H1 (cell line): ENCODE data around the gene RAPH1. TPM values are rescaled to one million over a fixed set of nuclear protein-coding genes. Genes with fewer than 3 reads are reported as not detected.
"Not testable (repeated sequence)": the region's sequence is repeated elsewhere in the genome, so short reads cannot be mapped to it uniquely, and the experiment has no call there.

Experiments
- CTCF ChIA-PET: fragments of 300-600 bp; sonication (Branson Sonifier 250); formaldehyde crosslinking; loops from one replicate; lab custom pipeline; 2021; ENCODE audit not compliant: partially characterized antibody; lab: Charles Lee
- POLR2A ChIA-PET: fragments of 300-600 bp; sonication (Branson Sonifier 250); formaldehyde crosslinking; loops from one replicate; lab custom pipeline; 2021; ENCODE audit warnings: inconsistent platforms; ENCODE audit not compliant: partially characterized antibody; lab: Charles Lee
- DNase-seq, 2 experiments: peaks; one replicate each; pipeline versions ENCODE4 v3.0.0 to v3.0.0-alpha.2; 2010 to 2022; ENCODE audit warnings: low spot score in 2 of 2, low read depth in 1 of 2, mixed read lengths in 1 of 2
- FAIRE-seq: peaks from 2 replicates; lab custom pipeline; 2011; peaks lifted over from hg19 to GRCh38; lab: Jason Lieb, UNC
- H2AFZ ChIP-seq: 2 replicates; pipeline ENCODE4 v1.8.1; 2012; ENCODE audit warnings: low read length, inconsistent platforms
- H2AK5ac ChIP-seq: 2 replicates; pipeline ENCODE4 v1.6.1; 2013; ENCODE audit warnings: low read depth, low read length
- H2BK120ac ChIP-seq: replicated peaks from 2 replicates; pipeline ENCODE3; 2013; ENCODE audit warnings: low read depth, low read length, inconsistent platforms
- H2BK12ac ChIP-seq: 2 replicates; pipeline ENCODE4 v1.6.1; 2013; ENCODE audit warnings: low read depth, low read length
- H2BK15ac ChIP-seq: 2 replicates; pipeline ENCODE4 v1.6.1; 2013; ENCODE audit warnings: low read length
- H2BK20ac ChIP-seq: 2 replicates; pipeline ENCODE4 v1.6.1; 2013; ENCODE audit warnings: low read length
- H2BK5ac ChIP-seq: 2 replicates; pipeline ENCODE4 v1.6.1; 2013; ENCODE audit warnings: low read depth, low read length
- H3K14ac ChIP-seq: 2 replicates; pipeline ENCODE4 v1.6.1; 2013; ENCODE audit warnings: inconsistent platforms; ENCODE audit not compliant: insufficient read length
- H3K18ac ChIP-seq: 2 replicates; pipeline ENCODE4 v1.6.1; 2013; ENCODE audit warnings: low read length; ENCODE audit errors: extremely low read depth
- H3K23ac ChIP-seq: 2 replicates; pipeline ENCODE4 v1.6.1; 2013; ENCODE audit warnings: inconsistent platforms; ENCODE audit not compliant: insufficient read length
- H3K23me2 ChIP-seq: 2 replicates; pipeline ENCODE4 v1.6.1; 2013; ENCODE audit warnings: low read depth, low read length
- H3K27ac ChIP-seq: 2 replicates; pipeline ENCODE4 v1.6.1; 2011; ENCODE audit warnings: low read depth, low read length, inconsistent platforms
- H3K27me3 ChIP-seq, 4 experiments: replicated peaks in 1 of 4; 1 replicate in 1 of 4; 2 replicates in 3 of 4; pipeline versions ENCODE4 v1.6.1 to v1.8.1; 2011 to 2013; ENCODE audit warnings: low read length in 3 of 4, mild to moderate bottlenecking in 3 of 4, inconsistent platforms in 2 of 4, mixed read lengths in 2 of 4, moderate library complexity in 1 of 4; ENCODE audit not compliant: control insufficient read depth in 3 of 4, insufficient read depth in 3 of 4; ENCODE audit errors: extremely low read depth in 1 of 4
- H3K36me3 ChIP-seq, 4 experiments: 2 replicates each; pipeline versions ENCODE4 v1.6.1 to v1.8.1; 2011 to 2013; ENCODE audit warnings: mild to moderate bottlenecking in 4 of 4, low read length in 3 of 4, moderate library complexity in 2 of 4, control low read depth in 1 of 4, inconsistent platforms in 1 of 4; ENCODE audit not compliant: insufficient read depth in 4 of 4, control insufficient read depth in 2 of 4
- H3K4ac ChIP-seq: replicated peaks from 2 replicates; pipeline ENCODE3; 2013; ENCODE audit warnings: low read length, low read depth, mixed read lengths, inconsistent platforms; ENCODE audit not compliant: insufficient read length
- H3K4me1 ChIP-seq, 4 experiments: replicated peaks in 1 of 4; 1 replicate in 1 of 4; 2 replicates in 3 of 4; pipeline versions ENCODE4 v1.6.1 to v1.8.1; 2011 to 2013; ENCODE audit warnings: low read length in 3 of 4, inconsistent platforms in 2 of 4, mixed read lengths in 1 of 4; ENCODE audit not compliant: insufficient read depth in 4 of 4, control insufficient read depth in 3 of 4
- H3K4me2 ChIP-seq, 2 experiments: 2 replicates each; pipeline versions ENCODE4 v1.6.1 to v1.8.1; 2011 to 2013; ENCODE audit warnings: low read depth in 2 of 2, low read length in 2 of 2, control low read depth in 1 of 2, inconsistent platforms in 1 of 2, mild to moderate bottlenecking in 1 of 2; ENCODE audit not compliant: insufficient read depth in 1 of 2
- H3K4me3 ChIP-seq, 4 experiments: fragments of 200-600, 300-600 bp in 1 of 4; sonication (generic), shearing (Covaris generic), sonication (Bioruptor Twin) in 1 of 4; 2 replicates each; pipeline versions ENCODE4 v1.5.1 to v1.8.1; 2011 to 2016; ENCODE audit warnings: low read length in 4 of 4, low read depth in 3 of 4, control low read depth in 2 of 4, inconsistent platforms in 2 of 4, mild to moderate bottlenecking in 2 of 4, mixed read lengths in 1 of 4, moderate library complexity in 1 of 4; ENCODE audit not compliant: insufficient read depth in 2 of 4; ENCODE audit errors: extremely low read depth in 1 of 4
- H3K56ac ChIP-seq: replicated peaks from 2 replicates; pipeline ENCODE3; 2013; ENCODE audit warnings: low read depth, mild to moderate bottlenecking, mixed read lengths, low read length, inconsistent platforms; ENCODE audit not compliant: insufficient read length
- H3K79me1 ChIP-seq: 2 replicates; pipeline ENCODE4 v1.6.1; 2013; ENCODE audit warnings: low read depth, low read length, control low read depth
- H3K79me2 ChIP-seq, 2 experiments: 2 replicates each; pipeline versions ENCODE4 v1.6.1 to v1.8.1; 2012 to 2013; ENCODE audit warnings: low read length in 2 of 2, mild to moderate bottlenecking in 2 of 2, inconsistent platforms in 1 of 2; ENCODE audit not compliant: insufficient read depth in 2 of 2, control insufficient read depth in 1 of 2
- H3K9ac ChIP-seq, 4 experiments: replicated peaks in 1 of 4; 1 replicate in 1 of 4; 2 replicates in 3 of 4; pipeline versions ENCODE4 v1.6.1 to v1.8.1; 2011 to 2013; ENCODE audit warnings: low read depth in 3 of 4, low read length in 3 of 4, control low read depth in 2 of 4, mild to moderate bottlenecking in 2 of 4, moderate library complexity in 2 of 4, inconsistent platforms in 1 of 4; ENCODE audit errors: extremely low read depth in 1 of 4
- H3K9me3 ChIP-seq, 2 experiments: 2 replicates each; pipeline versions ENCODE4 v1.6.1 to v1.8.1; 2012 to 2013; ENCODE audit warnings: mild to moderate bottlenecking in 2 of 2, moderate library complexity in 2 of 2, control low read depth in 1 of 2, inconsistent platforms in 1 of 2, low read depth in 1 of 2, low read length in 1 of 2, mixed read lengths in 1 of 2; ENCODE audit not compliant: insufficient read depth in 2 of 2
- H4K20me1 ChIP-seq, 2 experiments: replicated peaks in 1 of 2; 2 replicates each; pipeline versions ENCODE3 to v1.8.1; 2011 to 2013; ENCODE audit warnings: inconsistent platforms in 2 of 2, low read length in 2 of 2, mild to moderate bottlenecking in 1 of 2; ENCODE audit not compliant: insufficient read depth in 2 of 2, control insufficient read depth in 1 of 2
- H4K5ac ChIP-seq: 2 replicates; pipeline ENCODE4 v1.6.1; 2013; ENCODE audit warnings: low read length, low read depth, mixed read lengths, inconsistent platforms; ENCODE audit not compliant: insufficient read length
- H4K8ac ChIP-seq: 2 replicates; pipeline ENCODE4 v1.8.0; 2013; ENCODE audit warnings: mild to moderate bottlenecking, moderate library complexity, low read length, inconsistent platforms; ENCODE audit not compliant: insufficient read depth; ENCODE audit errors: extremely low read depth
- H4K91ac ChIP-seq: replicated peaks from 2 replicates; pipeline ENCODE3; 2013; ENCODE audit warnings: low read length, mixed read lengths, inconsistent platforms; ENCODE audit not compliant: insufficient read length
- KDM1A ChIP-seq: fragments of 200-600, 300-600 bp; sonication (generic); IDR thresholded peaks from 2 replicates; pipeline ENCODE4 v1.7.1; 2016; ENCODE audit warnings: mild to moderate bottlenecking, low read length, borderline replicate concordance
- WGBS, 2 experiments: shearing (Covaris generic) in 1 of 2; methylation state at CpG; one replicate each; pipeline versions ENCODE4 v1.1.6 to v1.1.7; 2013 to 2015; ENCODE audit warnings: low lambda C conversion rate in 2 of 2, mixed read lengths in 2 of 2, inconsistent platforms in 1 of 2, low coverage in 1 of 2, missing lambda C conversion rate in 1 of 2; ENCODE audit not compliant: insufficient replicate concordance in 2 of 2, insufficient coverage in 1 of 2, insufficient read length in 1 of 2; ENCODE audit errors: extremely low coverage in 1 of 2, missing lambda C conversion rate in 1 of 2; 5-methylcytosine and 5-hydroxymethylcytosine counted together
- polyA plus RNA-seq, 7 experiments: library from polyadenylated mRNA; depleted of rRNA in 3 of 7; stranded (reverse) in 5 of 7; unstranded in 2 of 7; fragments of >200 nt in 5 of 7; fragments of 200-250 nt in 2 of 7; gene quantifications; 1 replicate in 5 of 7; 2 replicates in 1 of 7; 4 replicates in 1 of 7; pipeline versions ENCODE4 v1.2.1 to v1.2.3, GENCODE V29; 2011 to 2013; ENCODE audit warnings: missing spikeins in 2 of 7, mixed read lengths in 2 of 7
- total RNA-seq: library from RNA; stranded (reverse); fragmentation: NEBNext Ultra II Directional; extraction: Animal tissue kit (Norgen Biotek cat#: 25700); gene quantifications from 2 replicates; pipeline ENCODE4 v1.2.1, GENCODE V29; 2021

Gene RAPH1
- total and polyA plus RNA-seq, 2 of the 8 experiments (the other 6 are each of a cell fraction or from before 2014, with no cell fraction given): 3.8 to 27.4 TPM

DNA sequence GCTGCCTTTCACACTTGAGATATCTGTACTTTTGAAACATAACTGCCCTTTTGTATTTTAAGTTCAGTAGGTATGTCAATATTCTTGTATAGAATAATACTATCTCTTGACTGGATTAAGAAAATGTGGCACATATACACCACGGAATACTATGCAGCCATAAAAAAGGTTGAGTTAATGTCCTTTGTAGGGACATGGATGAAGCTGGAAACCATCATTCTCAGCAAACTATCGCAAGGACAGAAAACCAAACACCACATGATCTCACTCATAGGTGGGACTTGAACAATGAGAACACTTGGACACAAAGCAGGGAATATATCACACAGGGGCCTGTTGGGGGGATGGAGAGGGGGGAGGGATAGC lies 1.5 kb upstream of the RAPH1 start:
- peak overlapping the region in 1 of 2 experiments; percentile 98; a peak in 1 of 4 replicates for H3K4me2 ChIP-seq
- CTCF ChIA-PET: interaction anchor here (0.6 kb wide), 1 partner anchor 259 kb away, joined by 3 read pairs; no protein-coding TSS in a partner anchor
- not testable (repeated sequence) for FAIRE-seq, H3K23ac ChIP-seq, H3K36me3 ChIP-seq, H3K79me1 ChIP-seq, H3K27me3 ChIP-seq, H2BK120ac ChIP-seq, H3K4me3 ChIP-seq, H3K56ac ChIP-seq, DNase-seq, H4K8ac ChIP-seq, H3K14ac ChIP-seq, H2BK5ac ChIP-seq, H3K18ac ChIP-seq, H2BK20ac ChIP-seq, H3K9ac ChIP-seq, H2BK15ac ChIP-seq, H3K9me3 ChIP-seq, H2BK12ac ChIP-seq, H4K91ac ChIP-seq, H3K4ac ChIP-seq, H3K27ac ChIP-seq, H2AFZ ChIP-seq, H2AK5ac ChIP-seq, H4K5ac ChIP-seq
- WGBS, 2 experiments: 93% methylated on average over 2 of the region's 2 CpGs; no CpG with 5 or more reads in 1 of the 2 experiments
- H3K4me1 ChIP-seq: peaks cover 0 to 11% (median 2%) of the 10 kb centered on the region in 4 experiments; a peak in 5 of 7 replicates
- H3K23me2 ChIP-seq: peaks cover 12% of the 10 kb centered on the region
- peaks cover 8 to 11% of the 10 kb centered on the region in 2 experiments for H4K20me1 ChIP-seq
- TF ChIP-seq KDM1A: 0 out of 2 replicates have a peak, but pooled peaks have one; percentile 42
- H3K79me2 ChIP-seq: peaks cover 9 to 25% of the 10 kb centered on the region in 2 experiments; a peak in 3 of 4 replicates
- POLR2A ChIA-PET: interaction anchor here (3.1 kb wide), 1 partner anchor 14 kb away, joined by 9 read pairs; no protein-coding TSS in a partner anchor
